Measurements from ENCODE around the gene CALN1. TPM values are rescaled to one million over a fixed set of nuclear protein-coding genes. Genes with fewer than 3 reads are reported as not detected.

Gene CALN1
- total and polyA plus RNA-seq, 9 of the 15 experiments (the other 6 are each of a cell fraction or from before 2014, with no cell fraction given), result 1.4 to 7.5 (median 3.3) TPM

DNA sequence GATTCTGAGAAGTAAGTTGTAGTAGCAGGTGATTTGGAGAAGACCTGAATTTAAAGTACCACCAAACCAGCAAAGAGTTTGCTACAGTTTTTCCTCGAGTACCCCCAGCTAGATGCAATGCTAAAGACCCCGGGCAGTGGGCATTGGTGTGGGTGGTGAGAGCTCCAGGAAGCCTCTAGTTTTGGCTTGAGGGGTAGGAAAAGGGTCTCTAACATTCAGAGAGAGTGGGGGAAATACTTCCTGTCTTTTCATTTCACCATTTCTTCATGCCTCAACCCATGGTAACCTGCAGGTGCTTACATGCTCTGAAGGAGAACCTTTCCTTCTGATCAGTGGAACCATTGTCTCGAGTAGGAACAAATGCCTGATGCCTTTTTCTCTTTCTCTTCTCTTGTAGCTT lies 352.2 kb downstream of the CALN1 start (continued):
- TF ChIP-seq NFRKB (IDR thresholded peaks at IDR 0.05; ENCODE audit: low read depth), result no peak

DNA sequence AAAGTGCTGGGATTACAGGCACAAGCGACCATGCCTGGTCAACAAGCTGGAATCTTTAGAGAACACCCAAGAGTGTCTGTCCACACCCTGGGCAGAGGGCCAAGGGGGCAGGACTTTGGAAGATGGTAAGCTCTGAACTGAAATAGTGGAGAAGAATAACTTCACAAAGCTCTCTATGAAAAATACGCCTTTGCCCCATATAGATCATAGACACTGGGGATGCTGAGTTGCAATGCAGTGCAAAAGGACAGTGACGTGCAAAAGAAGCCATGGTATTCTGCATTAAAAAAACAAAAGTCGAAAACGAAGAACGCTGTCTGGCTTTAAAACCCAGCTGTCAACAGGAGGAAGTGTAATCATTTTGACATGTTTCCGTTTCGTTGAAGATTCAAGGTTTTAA lies 353.6 kb downstream of the CALN1 start:
- no peak for ATAC-seq
- intact Hi-C loops (cut with micrococcal nuclease) (no loop called here), in situ Hi-C loops (cut with MboI) (no loop called here)
- no peak for DNase-seq (ENCODE audit: extremely low read depth in 1 of 4, low spot score in 3 of 4)
- Histone ChIP-seq H4K20me1 (replicated peaks; ENCODE audit: control insufficient read depth, insufficient read depth, low read length) (no peaks in the 10 kb centered on the region), H3K27ac (ENCODE audit: extremely low read depth, low read depth, low read length) (no peak overlapping the region), H3K9ac (ENCODE audit: insufficient read depth in 1 of 2, low read depth in 2 of 2, low read length in 2 of 2) (no peak overlapping the region), H3K4me1 (replicated peaks in 1 of 2; ENCODE audit: control insufficient read depth in 2 of 2, insufficient read depth in 2 of 2, low read length in 2 of 2) (no peaks in the 10 kb centered on the region), H3K36me3 (ENCODE audit: control insufficient read depth, insufficient read depth, low read length) (no peaks in the 10 kb centered on the region), H3K4me3 (no peak overlapping the region), H3K4me2 (ENCODE audit: insufficient read depth, low read length) (no peak overlapping the region), H3K9me3 (replicated peaks; ENCODE audit: control insufficient read depth, insufficient read depth, low read depth, low read length) (no peaks in the 10 kb centered on the region), H3K9me1 (ENCODE audit: control insufficient read depth, insufficient read depth, low read length) (no peaks in the 10 kb centered on the region), H2AFZ (ENCODE audit: low read depth, low read length) (no peak overlapping the region), H3K27me3 (ENCODE audit: control insufficient read depth in 2 of 2, insufficient read depth in 2 of 2, low read length in 2 of 2) (no peaks in the 10 kb centered on the region), H3K79me2 (ENCODE audit: control insufficient read depth, insufficient read depth, low read length) (no peaks in the 10 kb centered on the region)
- FAIRE-seq, result no peak
- ChIA-PET CTCF (ENCODE audit: low intra/inter-chr PET ratio) (no interaction called here), POLR2A (interaction anchor here (0.6 to 0.7 kb wide), 2 partner anchors 38 to 340 kb away, joined by 3 to 4 read pairs; no protein-coding TSS in a partner anchor)
- 8% methylated on average over 8 of the region's 8 CpGs for WGBS (ENCODE audit: insufficient coverage, low coverage, missing lambda C conversion rate)
- no TSS peak for BruUV-seq (replicated peaks)
- no peak for TF ChIP-seq NCOA6 (IDR thresholded peaks at IDR 0.05)
- TF ChIP-seq NFIX (CRISPR knock-in tag; IDR thresholded peaks at IDR 0.05; ENCODE audit: low read depth), result no peak
- TF ChIP-seq NCOA2 (IDR thresholded peaks at IDR 0.05; ENCODE audit: partially characterized antibody in 2 of 2), result no peak
- no peak for TF ChIP-seq ZNF175 (CRISPR knock-in tag; IDR thresholded peaks at IDR 0.05; ENCODE audit: low read depth)
- TF ChIP-seq JUND (IDR thresholded peaks at IDR 0.05; ENCODE audit: borderline replicate concordance, low read depth, low read length), result no peak
- TF ChIP-seq JUND (tag; IDR thresholded peaks at IDR 0.05; ENCODE audit: borderline replicate concordance, low read depth, low read length), result no peak
- no peak for TF ChIP-seq NCOA1 (IDR thresholded peaks at IDR 0.05; ENCODE audit: low read depth)
- TF ChIP-seq PHB2 (IDR thresholded peaks at IDR 0.05; ENCODE audit: low read depth), result no peak
- TF ChIP-seq TCFL5 (CRISPR knock-in tag; conservative IDR thresholded peaks at IDR 0.05), result no peak
- no peak for TF ChIP-seq ETV1 (tag; conservative IDR thresholded peaks at IDR 0.05; ENCODE audit: low read depth)
- no peak for TF ChIP-seq HNRNPLL (IDR thresholded peaks at IDR 0.05; ENCODE audit: low read depth, low read length, poor library complexity, severe bottlenecking)
- TF ChIP-seq, protein P1, sequence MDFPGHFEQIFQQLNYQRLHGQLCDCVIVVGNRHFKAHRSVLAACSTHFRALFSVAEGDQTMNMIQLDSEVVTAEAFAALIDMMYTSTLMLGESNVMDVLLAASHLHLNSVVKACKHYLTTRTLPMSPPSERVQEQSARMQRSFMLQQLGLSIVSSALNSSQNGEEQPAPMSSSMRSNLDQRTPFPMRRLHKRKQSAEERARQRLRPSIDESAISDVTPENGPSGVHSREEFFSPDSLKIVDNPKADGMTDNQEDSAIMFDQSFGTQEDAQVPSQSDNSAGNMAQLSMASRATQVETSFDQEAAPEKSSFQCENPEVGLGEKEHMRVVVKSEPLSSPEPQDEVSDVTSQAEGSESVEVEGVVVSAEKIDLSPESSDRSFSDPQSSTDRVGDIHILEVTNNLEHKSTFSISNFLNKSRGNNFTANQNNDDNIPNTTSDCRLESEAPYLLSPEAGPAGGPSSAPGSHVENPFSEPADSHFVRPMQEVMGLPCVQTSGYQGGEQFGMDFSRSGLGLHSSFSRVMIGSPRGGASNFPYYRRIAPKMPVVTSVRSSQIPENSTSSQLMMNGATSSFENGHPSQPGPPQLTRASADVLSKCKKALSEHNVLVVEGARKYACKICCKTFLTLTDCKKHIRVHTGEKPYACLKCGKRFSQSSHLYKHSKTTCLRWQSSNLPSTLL (IDR thresholded peaks at IDR 0.05), result no peak
- no peak for TF ChIP-seq ZNF695 (CRISPR knock-in tag; IDR thresholded peaks at IDR 0.05)
- TF ChIP-seq KAT2B (IDR thresholded peaks at IDR 0.05; ENCODE audit: low read depth, low read length), result no peak
- no peak for TF ChIP-seq PML (IDR thresholded peaks at IDR 0.05; ENCODE audit: low read length)
- no peak for TF ChIP-seq ZNF217 (CRISPR knock-in tag; IDR thresholded peaks at IDR 0.05)
- TF ChIP-seq, protein P2, sequence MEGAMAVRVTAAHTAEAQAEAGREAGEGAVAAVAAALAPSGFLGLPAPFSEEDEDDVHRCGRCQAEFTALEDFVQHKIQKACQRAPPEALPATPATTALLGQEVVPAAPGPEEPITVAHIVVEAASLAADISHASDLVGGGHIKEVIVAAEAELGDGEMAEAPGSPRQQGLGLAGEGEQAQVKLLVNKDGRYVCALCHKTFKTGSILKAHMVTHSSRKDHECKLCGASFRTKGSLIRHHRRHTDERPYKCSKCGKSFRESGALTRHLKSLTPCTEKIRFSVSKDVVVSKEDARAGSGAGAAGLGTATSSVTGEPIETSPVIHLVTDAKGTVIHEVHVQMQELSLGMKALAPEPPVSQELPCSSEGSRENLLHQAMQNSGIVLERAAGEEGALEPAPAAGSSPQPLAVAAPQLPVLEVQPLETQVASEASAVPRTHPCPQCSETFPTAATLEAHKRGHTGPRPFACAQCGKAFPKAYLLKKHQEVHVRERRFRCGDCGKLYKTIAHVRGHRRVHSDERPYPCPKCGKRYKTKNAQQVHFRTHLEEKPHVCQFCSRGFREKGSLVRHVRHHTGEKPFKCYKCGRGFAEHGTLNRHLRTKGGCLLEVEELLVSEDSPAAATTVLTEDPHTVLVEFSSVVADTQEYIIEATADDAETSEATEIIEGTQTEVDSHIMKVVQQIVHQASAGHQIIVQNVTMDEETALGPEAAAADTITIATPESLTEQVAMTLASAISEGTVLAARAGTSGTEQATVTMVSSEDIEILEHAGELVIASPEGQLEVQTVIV (CRISPR knock-in tag; IDR thresholded peaks at IDR 0.05; ENCODE audit: borderline replicate concordance), result no peak
- no peak for TF ChIP-seq HMG20B (CRISPR knock-in tag; IDR thresholded peaks at IDR 0.05)
